LNCAP (cell line): ENCODE measurements around the gene KIF23.

ENCODE experiments used
- TF ChIP-seq, protein P1 (sequence below): fragments of 450-650 bp; IDR thresholded peaks from 2 replicates; pipeline ENCODE4 v1.5.1; 2017; ENCODE audit warnings: mild to moderate bottlenecking

The KIF23 gene

DNA sequence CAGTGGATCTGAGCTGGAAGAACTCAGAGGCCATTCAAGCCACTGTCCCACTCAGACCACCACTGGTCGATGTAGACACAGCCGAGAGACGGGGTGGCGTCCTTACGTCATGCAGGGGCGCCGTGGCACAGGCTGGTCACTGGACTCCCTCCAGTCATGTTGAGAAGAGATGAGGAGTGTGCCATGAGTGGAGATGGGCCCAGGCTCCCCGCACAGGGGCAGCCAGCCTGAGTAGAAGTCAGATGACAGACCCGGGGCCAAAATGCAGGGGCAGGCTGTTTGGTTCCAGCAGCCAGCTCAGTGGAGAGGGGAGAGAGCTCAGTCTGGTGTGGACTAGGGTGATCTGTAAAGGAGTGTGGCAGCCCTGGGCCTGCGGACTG lies 33.4 kb upstream of the KIF23 start:
- TF ChIP-seq, protein P1, sequence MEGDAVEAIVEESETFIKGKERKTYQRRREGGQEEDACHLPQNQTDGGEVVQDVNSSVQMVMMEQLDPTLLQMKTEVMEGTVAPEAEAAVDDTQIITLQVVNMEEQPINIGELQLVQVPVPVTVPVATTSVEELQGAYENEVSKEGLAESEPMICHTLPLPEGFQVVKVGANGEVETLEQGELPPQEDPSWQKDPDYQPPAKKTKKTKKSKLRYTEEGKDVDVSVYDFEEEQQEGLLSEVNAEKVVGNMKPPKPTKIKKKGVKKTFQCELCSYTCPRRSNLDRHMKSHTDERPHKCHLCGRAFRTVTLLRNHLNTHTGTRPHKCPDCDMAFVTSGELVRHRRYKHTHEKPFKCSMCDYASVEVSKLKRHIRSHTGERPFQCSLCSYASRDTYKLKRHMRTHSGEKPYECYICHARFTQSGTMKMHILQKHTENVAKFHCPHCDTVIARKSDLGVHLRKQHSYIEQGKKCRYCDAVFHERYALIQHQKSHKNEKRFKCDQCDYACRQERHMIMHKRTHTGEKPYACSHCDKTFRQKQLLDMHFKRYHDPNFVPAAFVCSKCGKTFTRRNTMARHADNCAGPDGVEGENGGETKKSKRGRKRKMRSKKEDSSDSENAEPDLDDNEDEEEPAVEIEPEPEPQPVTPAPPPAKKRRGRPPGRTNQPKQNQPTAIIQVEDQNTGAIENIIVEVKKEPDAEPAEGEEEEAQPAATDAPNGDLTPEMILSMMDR, result no peak

DNA sequence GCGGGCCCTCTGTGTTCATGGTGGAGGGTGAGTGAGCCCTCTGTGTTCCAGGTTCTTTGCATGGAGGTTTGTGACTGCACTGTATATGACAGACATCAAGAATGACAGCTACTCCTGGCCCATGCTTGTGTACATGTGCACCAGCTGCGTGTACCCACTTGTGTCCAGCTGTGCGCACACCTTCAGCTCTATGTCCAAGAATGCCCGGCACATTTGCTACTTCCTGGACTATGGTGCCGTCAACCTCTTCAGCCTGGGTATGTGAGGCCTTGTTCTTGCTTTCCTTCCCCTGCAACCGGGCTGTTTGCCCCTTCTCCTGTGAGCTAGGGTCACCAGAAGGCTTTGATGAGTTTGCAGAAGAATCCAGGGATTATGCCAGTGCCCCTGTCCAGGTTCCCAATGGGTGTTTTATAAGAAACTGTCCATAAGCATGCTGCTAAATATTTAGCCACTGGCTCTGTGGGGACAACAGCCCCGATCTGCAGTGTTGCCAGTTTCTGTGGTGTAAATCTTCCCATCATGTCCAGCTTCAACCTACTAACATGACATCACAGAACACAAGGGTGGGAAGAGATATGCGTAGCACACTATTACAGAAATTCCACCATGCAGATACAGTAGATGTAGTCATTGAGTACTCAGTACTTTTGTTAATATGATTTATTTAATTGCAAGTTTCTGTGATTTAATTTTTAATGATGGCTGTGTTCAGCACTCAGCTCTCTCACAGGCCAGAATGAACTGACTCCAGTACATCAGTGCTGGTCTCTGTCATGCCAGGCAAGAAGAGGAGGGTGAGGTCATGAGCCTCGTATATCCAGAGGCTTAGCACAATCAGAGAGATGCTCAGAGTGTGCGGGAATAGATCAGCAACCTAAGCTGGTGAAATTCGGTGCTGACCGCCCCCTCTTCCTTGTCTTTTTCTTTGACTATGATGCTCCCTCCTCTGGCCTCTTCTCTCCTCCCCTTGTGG lies 29.2 kb upstream of the KIF23 start:
- TF ChIP-seq, protein P1, result no peak

DNA sequence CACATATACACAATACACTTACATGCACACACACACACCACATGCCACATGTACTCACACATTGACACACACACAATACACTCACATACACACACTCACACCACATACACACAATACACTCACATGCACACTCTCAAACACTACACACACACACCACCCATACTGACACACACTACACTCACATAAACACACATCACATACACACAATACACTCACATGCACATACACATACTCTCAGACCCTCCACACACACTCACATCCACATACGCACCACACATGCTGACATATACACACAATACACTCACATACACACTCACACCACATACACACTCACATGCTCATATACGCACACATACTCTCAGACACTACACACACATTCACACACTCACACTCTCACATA lies 28.3 kb upstream of the KIF23 start:
- TF ChIP-seq, protein P1, result no peak

DNA sequence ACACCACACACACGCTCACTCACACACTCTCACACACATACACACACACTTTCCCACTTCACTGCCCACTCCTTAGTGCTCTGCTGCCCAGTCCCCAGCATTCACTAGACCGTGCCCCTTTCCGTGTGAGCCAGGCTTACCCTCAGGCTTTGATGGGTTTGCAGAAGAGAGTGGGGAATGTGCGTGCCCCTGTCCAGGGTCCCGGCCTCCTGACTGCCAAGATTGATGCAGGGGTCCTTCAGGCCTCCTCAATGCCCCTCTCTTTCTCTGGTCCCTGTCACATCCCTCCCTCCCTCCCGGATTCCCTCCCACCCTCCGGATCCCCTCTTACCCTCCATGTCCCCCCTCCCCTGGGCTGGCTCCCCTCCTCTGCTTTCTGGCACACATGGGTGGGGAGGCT lies 27.9 kb upstream of the KIF23 start:
- TF ChIP-seq, protein P1, result no peak

DNA sequence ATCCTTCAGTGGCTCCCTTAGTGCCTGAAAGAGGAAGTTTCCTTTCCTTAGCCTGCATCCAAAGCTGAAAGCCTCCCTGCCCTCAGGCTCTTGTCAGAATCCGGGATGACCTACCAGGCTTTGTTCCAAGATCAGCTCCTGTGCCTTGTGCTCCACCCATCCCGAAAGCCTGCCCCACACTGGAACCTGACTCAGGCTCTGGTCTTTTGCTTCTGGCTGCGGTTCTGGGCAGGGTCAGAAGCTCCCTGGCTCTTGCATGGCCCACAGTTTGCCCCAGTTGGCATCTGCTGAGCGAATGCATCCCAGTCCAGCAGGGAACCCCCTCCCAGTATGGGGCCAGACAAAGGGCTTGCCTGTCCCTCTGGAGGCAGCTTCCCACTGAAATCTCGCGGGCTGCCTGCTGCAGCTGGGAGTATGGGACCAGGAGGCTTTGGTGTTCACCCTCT lies 25.9 kb upstream of the KIF23 start:
- TF ChIP-seq, protein P1, result no peak

DNA sequence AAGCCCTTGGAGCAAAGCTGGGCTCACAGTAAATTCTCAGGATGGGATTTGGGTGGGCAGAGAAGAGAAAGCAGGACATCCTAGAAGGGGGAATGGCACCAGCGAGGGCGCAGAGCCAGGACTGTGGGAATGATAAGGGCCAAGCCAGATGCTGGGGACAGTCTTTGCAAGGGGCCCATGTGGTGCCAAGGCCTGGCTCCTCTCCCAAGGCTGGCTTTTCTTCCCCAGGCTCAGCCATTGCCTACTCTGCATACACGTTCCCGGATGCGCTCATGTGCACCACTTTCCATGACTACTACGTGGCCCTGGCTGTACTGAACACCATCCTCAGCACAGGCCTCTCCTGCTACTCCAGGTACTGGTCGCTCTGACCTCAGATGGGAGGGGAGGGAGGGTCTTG lies 24.7 kb upstream of the KIF23 start:
- TF ChIP-seq, protein P1, result no peak

DNA sequence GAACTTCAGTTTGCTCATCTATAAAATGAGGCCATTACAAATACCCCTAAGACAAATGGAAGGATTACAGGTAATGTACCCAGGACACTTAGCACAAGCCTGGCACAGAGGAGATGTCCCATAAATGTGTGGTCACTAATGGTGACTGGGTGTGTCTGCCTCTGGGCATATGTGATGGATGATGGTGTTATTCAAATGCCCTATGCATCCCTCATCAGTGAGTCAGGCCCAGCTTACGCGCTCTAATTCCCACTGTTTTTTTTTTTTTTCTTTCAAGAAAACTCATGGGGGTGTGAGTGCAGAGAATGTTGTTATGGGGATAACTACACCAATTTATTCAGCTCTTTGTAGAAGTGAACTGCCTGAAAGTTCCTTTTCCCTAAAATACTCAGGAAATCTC lies 23.6 kb upstream of the KIF23 start:
- TF ChIP-seq, protein P1, result no peak
